HEK293 (cell line): ENCODE results near the gene SLC35F6.
A peak's percentile ranks its signal among the peaks of the same experiment; 100 is the strongest.

ENCODE experiments used
- CTCF ChIA-PET: fragments of 350-600 bp; formaldehyde crosslinking; extraction: SDS; loops from one replicate; lab custom pipeline; 2021; ENCODE audit warnings: antibody characterized with exemption; lab: Yijun Ruan, JAX
- POLR2A ChIA-PET: fragments of 300-600 bp; formaldehyde crosslinking; extraction: SDS; loops from one replicate; lab custom pipeline; 2020; ENCODE audit warnings: antibody characterized with exemption, inconsistent platforms; lab: Yijun Ruan, JAX
- H3K27ac ChIP-seq: fragments of 200-500 bp; sonication (Bioruptor generic); 2 replicates; pipeline ENCODE4 v1.5.1; 2014; ENCODE audit warnings: low read depth, low read length, control low read depth, inconsistent platforms; ENCODE audit errors: extremely low read depth
- H3K36me3 ChIP-seq, 2 experiments: fragments of 200-500 bp in 1 of 2; sonication (Bioruptor generic) in 1 of 2; 1 replicate in 1 of 2; 2 replicates in 1 of 2; pipeline ENCODE4 v1.5.1; 2014 to 2017; ENCODE audit warnings: inconsistent platforms in 2 of 2, low read length in 2 of 2; ENCODE audit not compliant: control insufficient read depth in 2 of 2, insufficient read depth in 1 of 2
- H3K4me1 ChIP-seq: fragments of 200-500 bp; sonication (Bioruptor generic); 2 replicates; pipeline ENCODE4 v1.5.1; 2014; ENCODE audit warnings: mild to moderate bottlenecking, low read length, inconsistent platforms; ENCODE audit not compliant: control insufficient read depth, insufficient read depth
- H3K4me3 ChIP-seq: 2 replicates; pipeline ENCODE4 v1.5.1; 2011; ENCODE audit warnings: low read depth, mild to moderate bottlenecking, control low read depth, low read length, moderate library complexity
- H3K9me3 ChIP-seq: fragments of 200-500 bp; sonication (Bioruptor generic); 2 replicates; pipeline ENCODE4 v1.5.1; 2014; ENCODE audit warnings: low read depth, low read length, inconsistent platforms; ENCODE audit not compliant: control insufficient read depth, insufficient read depth
- GLIS2 ChIP-seq: fragments of 450-650 bp; formaldehyde crosslinking; IDR thresholded peaks from 2 replicates; pipeline ENCODE4 v1.5.1; 2016; ENCODE audit warnings: missing biosample characterization, missing genetic modification characterization
- IKZF3 ChIP-seq: fragments of 450-650 bp; IDR thresholded peaks from 2 replicates; pipeline ENCODE4 v1.5.0; 2018; ENCODE audit warnings: missing biosample characterization, mild to moderate bottlenecking, missing genetic modification characterization, moderate library complexity
- SP7 ChIP-seq: fragments of 450-650 bp; formaldehyde crosslinking; IDR thresholded peaks from 2 replicates; pipeline ENCODE4 v1.5.1; 2016; ENCODE audit warnings: missing biosample characterization, missing genetic modification characterization
- ZNF121 ChIP-seq: fragments of 450-650 bp; formaldehyde crosslinking; IDR thresholded peaks from 2 replicates; pipeline ENCODE4 v1.5.1; 2016; ENCODE audit warnings: missing biosample characterization, missing genetic modification characterization
- ZNF2 ChIP-seq: fragments of 450-650 bp; formaldehyde crosslinking; IDR thresholded peaks from 2 replicates; pipeline ENCODE4 v1.5.1; 2016; ENCODE audit warnings: missing biosample characterization, missing genetic modification characterization
- ZNF239 ChIP-seq: fragments of 450-650 bp; formaldehyde crosslinking; IDR thresholded peaks from 2 replicates; pipeline ENCODE4 v1.5.1; 2016; ENCODE audit warnings: missing biosample characterization, missing genetic modification characterization
- ZNF416 ChIP-seq: fragments of 450-650 bp; formaldehyde crosslinking; IDR thresholded peaks from 2 replicates; pipeline ENCODE4 v1.5.1; 2016; ENCODE audit warnings: missing biosample characterization, missing genetic modification characterization
- ZNF530 ChIP-seq: fragments of 450-650 bp; formaldehyde crosslinking; IDR thresholded peaks from 2 replicates; pipeline ENCODE4 v1.5.1; 2016; ENCODE audit warnings: low read depth, missing biosample characterization, missing genetic modification characterization
- ZNF549 ChIP-seq: fragments of 450-650 bp; IDR thresholded peaks from 2 replicates; pipeline ENCODE4 v1.5.1; 2018; ENCODE audit warnings: missing biosample characterization, missing genetic modification characterization, mild to moderate bottlenecking, inconsistent platforms, moderate library complexity
- ZNF610 ChIP-seq: fragments of 450-650 bp; formaldehyde crosslinking; IDR thresholded peaks from 2 replicates; pipeline ENCODE4 v1.5.1; 2016; ENCODE audit warnings: missing biosample characterization, missing genetic modification characterization, borderline replicate concordance
- ZNF76 ChIP-seq: fragments of 450-650 bp; formaldehyde crosslinking; IDR thresholded peaks from 2 replicates; pipeline ENCODE4; 2016; ENCODE audit warnings: low read depth, missing biosample characterization, missing genetic modification characterization, borderline replicate concordance
- ZNF768 ChIP-seq: fragments of 450-650 bp; formaldehyde crosslinking; IDR thresholded peaks from 2 replicates; pipeline ENCODE4 v1.5.1; 2018; ENCODE audit warnings: missing biosample characterization, mild to moderate bottlenecking, missing genetic modification characterization
- TF ChIP-seq, protein P1 (sequence below): fragments of 450-650 bp; formaldehyde crosslinking; IDR thresholded peaks from 2 replicates; pipeline ENCODE4 v1.5.0; 2017; ENCODE audit warnings: missing biosample characterization, missing genetic modification characterization, borderline replicate concordance
- TF ChIP-seq, protein P2 (sequence below): fragments of 450-650 bp; formaldehyde crosslinking; IDR thresholded peaks from 2 replicates; pipeline ENCODE4 v1.5.1; 2016; ENCODE audit warnings: missing biosample characterization, missing genetic modification characterization, low read depth
- TF ChIP-seq, protein P3 (sequence below): fragments of 450-650 bp; formaldehyde crosslinking; IDR thresholded peaks from 2 replicates; pipeline ENCODE4 v1.5.1; 2016; ENCODE audit warnings: missing biosample characterization, missing genetic modification characterization
- TF ChIP-seq, protein P4 (sequence below): fragments of 450-650 bp; formaldehyde crosslinking; conservative IDR thresholded peaks from 2 replicates; pipeline ENCODE4 v1.5.1; 2016; ENCODE audit warnings: low read depth, missing biosample characterization, missing genetic modification characterization

SLC35F6 gene

DNA sequence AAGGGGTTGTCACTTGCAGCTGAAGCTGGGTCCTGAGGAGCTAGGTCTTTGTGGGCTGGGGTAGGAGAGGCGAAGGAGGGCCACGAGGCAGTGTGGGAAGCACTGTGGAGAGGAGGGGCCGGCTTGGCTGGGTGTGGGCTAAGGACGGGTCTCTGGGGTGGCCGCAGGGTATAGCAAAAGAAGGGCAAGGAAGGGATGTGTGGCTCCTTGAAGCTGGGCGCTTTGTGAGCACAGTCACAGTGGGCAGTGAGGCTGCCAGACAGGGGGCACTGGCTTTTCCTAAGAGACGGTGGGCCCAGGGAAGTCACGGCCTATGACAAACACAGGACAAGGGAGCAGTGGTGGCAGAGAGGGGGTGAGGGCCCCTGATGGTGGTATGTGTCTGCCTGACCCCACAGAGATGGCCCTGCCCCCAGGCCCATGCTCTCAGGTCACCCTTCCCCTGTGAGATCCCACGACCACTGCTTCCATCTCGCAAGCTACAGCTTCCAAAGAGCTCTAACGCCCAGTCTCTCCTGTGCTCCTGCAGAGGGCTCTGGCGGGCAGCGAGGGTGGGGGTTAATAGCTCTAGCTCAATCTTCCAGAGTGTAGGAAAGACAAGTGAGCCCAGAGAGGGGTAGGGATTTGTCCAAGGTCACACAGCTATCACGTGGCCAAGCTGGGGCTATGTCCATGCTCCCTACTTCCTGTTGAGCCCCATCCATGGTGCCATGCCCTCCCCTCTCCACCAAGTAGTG, 39.1 kb upstream of the SLC35F6 start:
- H3K9me3 ChIP-seq: no peaks in the 10 kb centered on the region
- ChIA-PET POLR2A (no interaction called here), CTCF (interaction anchor here (1.1 to 1.7 kb wide), 2 partner anchors 21 to 120 kb away, joined by 3 to 8 read pairs; no protein-coding TSS in a partner anchor)
- no peak overlapping the region for H3K4me3 ChIP-seq
- H3K27ac ChIP-seq: no peak overlapping the region
- no peaks in the 10 kb centered on the region for H3K36me3 ChIP-seq
- TF ChIP-seq, protein P1, sequence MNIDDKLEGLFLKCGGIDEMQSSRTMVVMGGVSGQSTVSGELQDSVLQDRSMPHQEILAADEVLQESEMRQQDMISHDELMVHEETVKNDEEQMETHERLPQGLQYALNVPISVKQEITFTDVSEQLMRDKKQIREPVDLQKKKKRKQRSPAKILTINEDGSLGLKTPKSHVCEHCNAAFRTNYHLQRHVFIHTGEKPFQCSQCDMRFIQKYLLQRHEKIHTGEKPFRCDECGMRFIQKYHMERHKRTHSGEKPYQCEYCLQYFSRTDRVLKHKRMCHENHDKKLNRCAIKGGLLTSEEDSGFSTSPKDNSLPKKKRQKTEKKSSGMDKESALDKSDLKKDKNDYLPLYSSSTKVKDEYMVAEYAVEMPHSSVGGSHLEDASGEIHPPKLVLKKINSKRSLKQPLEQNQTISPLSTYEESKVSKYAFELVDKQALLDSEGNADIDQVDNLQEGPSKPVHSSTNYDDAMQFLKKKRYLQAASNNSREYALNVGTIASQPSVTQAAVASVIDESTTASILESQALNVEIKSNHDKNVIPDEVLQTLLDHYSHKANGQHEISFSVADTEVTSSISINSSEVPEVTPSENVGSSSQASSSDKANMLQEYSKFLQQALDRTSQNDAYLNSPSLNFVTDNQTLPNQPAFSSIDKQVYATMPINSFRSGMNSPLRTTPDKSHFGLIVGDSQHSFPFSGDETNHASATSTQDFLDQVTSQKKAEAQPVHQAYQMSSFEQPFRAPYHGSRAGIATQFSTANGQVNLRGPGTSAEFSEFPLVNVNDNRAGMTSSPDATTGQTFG (tag by site-specific recombination): no peak
- peak; percentile 58; the same call in 1 of the 2 replicates for TF ChIP-seq ZNF768 (tag by site-specific recombination)
- TF ChIP-seq, protein P2, sequence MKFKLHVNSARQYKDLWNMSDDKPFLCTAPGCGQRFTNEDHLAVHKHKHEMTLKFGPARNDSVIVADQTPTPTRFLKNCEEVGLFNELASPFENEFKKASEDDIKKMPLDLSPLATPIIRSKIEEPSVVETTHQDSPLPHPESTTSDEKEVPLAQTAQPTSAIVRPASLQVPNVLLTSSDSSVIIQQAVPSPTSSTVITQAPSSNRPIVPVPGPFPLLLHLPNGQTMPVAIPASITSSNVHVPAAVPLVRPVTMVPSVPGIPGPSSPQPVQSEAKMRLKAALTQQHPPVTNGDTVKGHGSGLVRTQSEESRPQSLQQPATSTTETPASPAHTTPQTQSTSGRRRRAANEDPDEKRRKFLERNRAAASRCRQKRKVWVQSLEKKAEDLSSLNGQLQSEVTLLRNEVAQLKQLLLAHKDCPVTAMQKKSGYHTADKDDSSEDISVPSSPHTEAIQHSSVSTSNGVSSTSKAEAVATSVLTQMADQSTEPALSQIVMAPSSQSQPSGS (tag by site-specific recombination): no peak
- no peak for TF ChIP-seq ZNF76 (tag by site-specific recombination)
- no peak for TF ChIP-seq ZNF416 (tag by site-specific recombination)
- peaks cover 6% of the 10 kb centered on the region for H3K4me1 ChIP-seq

DNA sequence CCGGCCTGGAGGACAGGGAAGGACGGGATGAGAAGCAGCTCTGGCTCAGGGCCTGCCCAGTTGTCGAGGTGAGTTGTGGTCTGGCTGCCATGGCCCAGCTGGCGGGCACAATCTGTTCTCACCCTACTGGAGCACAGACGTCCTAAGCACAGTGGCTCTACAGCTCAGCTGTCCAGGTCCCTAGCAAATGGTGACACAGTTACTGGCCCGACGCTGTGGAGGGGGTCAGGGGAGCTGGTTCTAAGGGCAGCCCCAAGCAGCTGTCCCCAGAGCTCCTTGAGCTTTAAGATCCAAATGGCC, 38.6 kb upstream of the SLC35F6 start:
- POLR2A ChIA-PET: no interaction called here
- H3K27ac ChIP-seq: no peak overlapping the region

DNA sequence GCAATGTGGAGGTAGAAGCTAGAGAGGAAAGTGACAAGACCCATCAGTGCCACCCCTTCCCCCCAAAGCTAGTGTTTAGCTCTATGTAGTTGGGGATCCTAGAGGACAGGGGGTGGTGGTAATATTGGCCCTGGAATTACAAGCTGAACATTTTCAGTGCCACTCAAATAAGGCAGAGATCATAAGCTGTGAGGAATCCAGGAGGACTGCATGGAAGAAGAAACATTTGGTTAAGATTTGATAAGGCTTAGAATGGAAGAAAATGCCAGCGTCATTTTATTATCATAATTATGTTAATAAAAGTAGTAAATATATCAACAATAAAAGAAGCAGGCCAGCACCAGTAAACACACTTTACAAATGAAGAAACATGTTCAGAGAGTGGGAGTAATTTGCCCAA, 37.9 kb upstream of the SLC35F6 start:
- Histone ChIP-seq H3K4me3 (no peak overlapping the region), H3K27ac (no peak overlapping the region), H3K4me1 (peaks cover 3% of the 10 kb centered on the region; the same call in 1 of the 2 replicates), H3K9me3 (no peaks in the 10 kb centered on the region), H3K36me3 (no peaks in the 10 kb centered on the region)
- CTCF ChIA-PET: interaction anchor here (0.7 kb wide), 1 partner anchor 148 kb away, joined by 4 read pairs; no protein-coding TSS in a partner anchor
- no peak for TF ChIP-seq GLIS2 (tag by site-specific recombination)
- TF ChIP-seq ZNF239 (tag by site-specific recombination): no peak
- TF ChIP-seq, protein P3, sequence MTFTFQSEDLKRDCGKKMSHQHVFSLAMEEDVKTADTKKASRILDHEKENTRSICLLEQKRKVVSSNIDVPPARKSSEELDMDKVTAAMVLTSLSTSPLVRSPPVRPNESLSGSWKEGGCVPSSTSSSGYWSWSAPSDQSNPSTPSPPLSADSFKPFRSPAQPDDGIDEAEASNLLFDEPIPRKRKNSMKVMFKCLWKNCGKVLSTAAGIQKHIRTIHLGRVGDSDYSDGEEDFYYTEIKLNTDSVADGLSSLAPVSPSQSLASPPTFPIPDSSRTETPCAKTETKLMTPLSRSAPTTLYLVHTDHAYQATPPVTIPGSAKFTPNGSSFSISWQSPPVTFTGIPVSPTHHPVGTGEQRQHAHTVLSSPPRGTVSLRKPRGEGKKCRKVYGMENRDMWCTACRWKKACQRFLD (tag by site-specific recombination): no peak
- TF ChIP-seq, protein P4, sequence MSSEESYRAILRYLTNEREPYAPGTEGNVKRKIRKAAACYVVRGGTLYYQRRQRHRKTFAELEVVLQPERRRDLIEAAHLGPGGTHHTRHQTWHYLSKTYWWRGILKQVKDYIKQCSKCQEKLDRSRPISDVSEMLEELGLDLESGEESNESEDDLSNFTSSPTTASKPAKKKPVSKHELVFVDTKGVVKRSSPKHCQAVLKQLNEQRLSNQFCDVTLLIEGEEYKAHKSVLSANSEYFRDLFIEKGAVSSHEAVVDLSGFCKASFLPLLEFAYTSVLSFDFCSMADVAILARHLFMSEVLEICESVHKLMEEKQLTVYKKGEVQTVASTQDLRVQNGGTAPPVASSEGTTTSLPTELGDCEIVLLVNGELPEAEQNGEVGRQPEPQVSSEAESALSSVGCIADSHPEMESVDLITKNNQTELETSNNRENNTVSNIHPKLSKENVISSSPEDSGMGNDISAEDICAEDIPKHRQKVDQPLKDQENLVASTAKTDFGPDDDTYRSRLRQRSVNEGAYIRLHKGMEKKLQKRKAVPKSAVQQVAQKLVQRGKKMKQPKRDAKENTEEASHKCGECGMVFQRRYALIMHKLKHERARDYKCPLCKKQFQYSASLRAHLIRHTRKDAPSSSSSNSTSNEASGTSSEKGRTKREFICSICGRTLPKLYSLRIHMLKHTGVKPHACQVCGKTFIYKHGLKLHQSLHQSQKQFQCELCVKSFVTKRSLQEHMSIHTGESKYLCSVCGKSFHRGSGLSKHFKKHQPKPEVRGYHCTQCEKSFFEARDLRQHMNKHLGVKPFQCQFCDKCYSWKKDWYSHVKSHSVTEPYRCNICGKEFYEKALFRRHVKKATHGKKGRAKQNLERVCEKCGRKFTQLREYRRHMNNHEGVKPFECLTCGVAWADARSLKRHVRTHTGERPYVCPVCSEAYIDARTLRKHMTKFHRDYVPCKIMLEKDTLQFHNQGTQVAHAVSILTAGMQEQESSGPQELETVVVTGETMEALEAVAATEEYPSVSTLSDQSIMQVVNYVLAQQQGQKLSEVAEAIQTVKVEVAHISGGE (tag by site-specific recombination): no peak
- TF ChIP-seq SP7: no peak
- POLR2A ChIA-PET: interaction anchor here (0.7 kb wide), 1 partner anchor 27 kb away, joined by 3 read pairs; no protein-coding TSS in a partner anchor

More for the DNA sequence above, 38.6 kb upstream of the SLC35F6 start:
- no peak overlapping the region for H3K4me3 ChIP-seq
- TF ChIP-seq ZNF549 (tag by site-specific recombination) (no peak), ZNF121 (peak; percentile 42; the same call in 1 of the 2 replicates), ZNF610 (no peak), ZNF530 (tag by site-specific recombination) (no peak), IKZF3 (tag by site-specific recombination) (no peak), ZNF2 (tag by site-specific recombination) (no peak)
- peaks cover 6% of the 10 kb centered on the region for H3K4me1 ChIP-seq
- CTCF ChIA-PET: interaction anchor here (0.7 to 1.7 kb wide), 3 partner anchors 20 to 148 kb away, joined by 3 to 8 read pairs (median 4); no protein-coding TSS in a partner anchor
- H3K9me3 ChIP-seq: no peaks in the 10 kb centered on the region
- no peaks in the 10 kb centered on the region for H3K36me3 ChIP-seq
